B cell (primary cell): ENCODE measurements around the gene NHEJ1.

Experiments
- EZH2 ChIP-seq: IDR thresholded peaks from 2 replicates; pipeline ENCODE4 v1.6.1; 2012; ENCODE audit warnings: borderline replicate concordance, low read depth, mild to moderate bottlenecking, moderate library complexity, low read length; ENCODE audit not compliant: insufficient read depth, poor library complexity, severe bottlenecking
- TF ChIP-seq, protein P1 (sequence below): fragments of 200-600 bp; IDR thresholded peaks from one replicate; pipeline ENCODE4 v1.8.0; 2022; ENCODE audit warnings: antibody characterized with exemption, mild to moderate bottlenecking

DNA sequence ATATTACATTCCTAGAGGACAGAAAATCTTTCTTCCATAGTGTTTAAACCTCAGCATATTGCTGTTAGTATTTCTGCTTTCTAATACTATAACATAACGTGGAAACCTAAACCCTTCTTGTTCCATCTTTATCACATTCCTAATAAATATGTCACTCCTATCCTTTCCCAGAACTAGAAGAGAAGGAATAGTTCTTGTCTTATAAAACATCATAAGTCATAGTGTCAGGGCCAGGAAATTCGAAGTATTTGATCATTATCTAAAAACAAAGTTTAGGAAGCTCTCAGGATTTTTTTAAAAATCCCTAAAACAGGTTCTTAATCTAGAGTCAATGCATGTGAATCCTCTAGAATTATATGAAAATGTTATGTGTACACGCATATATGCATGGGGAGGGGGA is 2.0 kb downstream of the NHEJ1 start:
- TF ChIP-seq, protein P1, sequence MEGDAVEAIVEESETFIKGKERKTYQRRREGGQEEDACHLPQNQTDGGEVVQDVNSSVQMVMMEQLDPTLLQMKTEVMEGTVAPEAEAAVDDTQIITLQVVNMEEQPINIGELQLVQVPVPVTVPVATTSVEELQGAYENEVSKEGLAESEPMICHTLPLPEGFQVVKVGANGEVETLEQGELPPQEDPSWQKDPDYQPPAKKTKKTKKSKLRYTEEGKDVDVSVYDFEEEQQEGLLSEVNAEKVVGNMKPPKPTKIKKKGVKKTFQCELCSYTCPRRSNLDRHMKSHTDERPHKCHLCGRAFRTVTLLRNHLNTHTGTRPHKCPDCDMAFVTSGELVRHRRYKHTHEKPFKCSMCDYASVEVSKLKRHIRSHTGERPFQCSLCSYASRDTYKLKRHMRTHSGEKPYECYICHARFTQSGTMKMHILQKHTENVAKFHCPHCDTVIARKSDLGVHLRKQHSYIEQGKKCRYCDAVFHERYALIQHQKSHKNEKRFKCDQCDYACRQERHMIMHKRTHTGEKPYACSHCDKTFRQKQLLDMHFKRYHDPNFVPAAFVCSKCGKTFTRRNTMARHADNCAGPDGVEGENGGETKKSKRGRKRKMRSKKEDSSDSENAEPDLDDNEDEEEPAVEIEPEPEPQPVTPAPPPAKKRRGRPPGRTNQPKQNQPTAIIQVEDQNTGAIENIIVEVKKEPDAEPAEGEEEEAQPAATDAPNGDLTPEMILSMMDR: no peak
- TF ChIP-seq EZH2: no peak
